ENCODE measurements around the gene MEGF6. TPM values are rescaled to one million over a fixed set of nuclear protein-coding genes. Genes with fewer than 3 reads are reported as not detected.

Gene MEGF6
- total and polyA plus RNA-seq, 2 of the 8 experiments (the other 6 are each of a cell fraction or from before 2014, with no cell fraction given), result 4.1 to 14.8 TPM

- no peaks in the 10 kb centered on the region for H3K79me2 ChIP-seq (ENCODE audit: control insufficient read depth in 1 of 2, insufficient read depth in 2 of 2, low read length in 2 of 2)
- H3K4me1 ChIP-seq (replicated peaks in 1 of 4; ENCODE audit: control insufficient read depth in 3 of 4, insufficient read depth in 4 of 4, low read length in 3 of 4), result no peaks in the 10 kb centered on the region
- H3K23me2 ChIP-seq (ENCODE audit: low read depth, low read length), result no peaks in the 10 kb centered on the region
- H4K91ac ChIP-seq (replicated peaks; ENCODE audit: insufficient read length, low read length), result no peak overlapping the region
- peaks cover 0 to 12% of the 10 kb centered on the region in 2 experiments for H4K20me1 ChIP-seq (replicated peaks in 1 of 2; ENCODE audit: control insufficient read depth in 1 of 2, insufficient read depth in 2 of 2, low read length in 2 of 2)
- no peak overlapping the region for H3K18ac ChIP-seq (ENCODE audit: extremely low read depth, low read length)
- no peak overlapping the region for H4K5ac ChIP-seq (ENCODE audit: insufficient read length, low read depth, low read length)
- H3K9ac ChIP-seq (replicated peaks in 1 of 4; ENCODE audit: extremely low read depth in 1 of 4, low read depth in 3 of 4, low read length in 3 of 4), result no peak overlapping the region
- peak overlapping the region; percentile 19; the same call in 1 of the 2 replicates for H4K8ac ChIP-seq (ENCODE audit: extremely low read depth, insufficient read depth, low read length)
- H2BK5ac ChIP-seq (ENCODE audit: low read depth, low read length), result no peak overlapping the region
- ChIA-PET POLR2A (ENCODE audit: partially characterized antibody) (no interaction called here), CTCF (ENCODE audit: partially characterized antibody) (interaction anchor here (1.2 to 4.6 kb wide), 4 partner anchors 10 to 110 kb away, joined by 3 to 29 read pairs (median 10); no protein-coding TSS in a partner anchor)
- no peak overlapping the region for H3K4me2 ChIP-seq (ENCODE audit: insufficient read depth in 1 of 2, low read depth in 2 of 2, low read length in 2 of 2)
- no peak overlapping the region for H2BK15ac ChIP-seq (ENCODE audit: low read length)
- no peak overlapping the region for H2BK120ac ChIP-seq (replicated peaks; ENCODE audit: low read depth, low read length)
- H3K79me1 ChIP-seq (ENCODE audit: low read depth, low read length), result no peaks in the 10 kb centered on the region
- no peak overlapping the region for H3K14ac ChIP-seq (ENCODE audit: insufficient read length)
- no peak overlapping the region for H3K4me3 ChIP-seq (ENCODE audit: extremely low read depth in 1 of 4, insufficient read depth in 2 of 4, low read depth in 3 of 4, low read length in 4 of 4)
- no peak overlapping the region for H2BK12ac ChIP-seq (ENCODE audit: low read depth, low read length)
- FAIRE-seq (no peak), DNase-seq (ENCODE audit: low read depth in 1 of 2, low spot score in 2 of 2) (no peak)
- no peaks in the 10 kb centered on the region for H3K36me3 ChIP-seq (ENCODE audit: control insufficient read depth in 2 of 4, insufficient read depth in 4 of 4, low read length in 3 of 4)
- WGBS, 2 experiments (ENCODE audit: extremely low coverage in 1 of 2, insufficient coverage in 1 of 2, insufficient read length in 1 of 2, insufficient replicate concordance in 2 of 2, low coverage in 1 of 2, low lambda C conversion rate in 2 of 2, missing lambda C conversion rate in 1 of 2), result 95% methylated on average over 21 of the region's 33 CpGs; no CpG with 5 or more reads in 1 of the 2 experiments
- H3K27ac ChIP-seq (ENCODE audit: low read depth, low read length), result no peak overlapping the region
- H2BK20ac ChIP-seq (ENCODE audit: low read length), result no peak overlapping the region
- H2AK5ac ChIP-seq (ENCODE audit: low read depth, low read length), result no peak overlapping the region
- no peak overlapping the region for H3K56ac ChIP-seq (replicated peaks; ENCODE audit: insufficient read length, low read depth, low read length)
- H2AFZ ChIP-seq (ENCODE audit: low read length), result no peak overlapping the region
- H3K9me3 ChIP-seq (ENCODE audit: insufficient read depth in 2 of 2, low read depth in 1 of 2, low read length in 1 of 2), result no peaks in the 10 kb centered on the region
- H3K23ac ChIP-seq (ENCODE audit: insufficient read length), result no peak overlapping the region
- no peak overlapping the region for H3K4ac ChIP-seq (replicated peaks; ENCODE audit: insufficient read length, low read depth, low read length)
- H3K27me3 ChIP-seq (replicated peaks in 1 of 4; ENCODE audit: control insufficient read depth in 3 of 4, extremely low read depth in 1 of 4, insufficient read depth in 3 of 4, low read length in 3 of 4), result no peaks in the 10 kb centered on the region
- TF ChIP-seq KDM1A (IDR thresholded peaks at IDR 0.05; ENCODE audit: borderline replicate concordance, low read length) (no peak), CBX5 (IDR thresholded peaks at IDR 0.05; ENCODE audit: low read depth, low read length) (no peak), RNF2 (IDR thresholded peaks at IDR 0.05; ENCODE audit: borderline replicate concordance, low read depth, low read length, missing control alignments, poor library complexity, severe bottlenecking) (no peak), TEAD4 (IDR thresholded peaks at IDR 0.05; ENCODE audit: low read depth, low read length) (no peak), SIRT6 (IDR thresholded peaks at IDR 0.05; ENCODE audit: low read length) (no peak), SIX5 (IDR thresholded peaks at IDR 0.05; ENCODE audit: low read depth, low read length) (no peak), TAF1 (IDR thresholded peaks at IDR 0.05; ENCODE audit: low read depth, low read length) (no peak), NANOG (IDR thresholded peaks at IDR 0.05; ENCODE audit: insufficient read depth, low read depth, low read length, poor library complexity, severe bottlenecking) (no peak), KDM5A (IDR thresholded peaks at IDR 0.05; ENCODE audit: low read length) (no peak), EZH2 (IDR thresholded peaks at IDR 0.05; ENCODE audit: low read depth, low read length, severe bottlenecking) (no peak)
- TF ChIP-seq, protein P1, sequence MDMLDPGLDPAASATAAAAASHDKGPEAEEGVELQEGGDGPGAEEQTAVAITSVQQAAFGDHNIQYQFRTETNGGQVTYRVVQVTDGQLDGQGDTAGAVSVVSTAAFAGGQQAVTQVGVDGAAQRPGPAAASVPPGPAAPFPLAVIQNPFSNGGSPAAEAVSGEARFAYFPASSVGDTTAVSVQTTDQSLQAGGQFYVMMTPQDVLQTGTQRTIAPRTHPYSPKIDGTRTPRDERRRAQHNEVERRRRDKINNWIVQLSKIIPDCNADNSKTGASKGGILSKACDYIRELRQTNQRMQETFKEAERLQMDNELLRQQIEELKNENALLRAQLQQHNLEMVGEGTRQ (IDR thresholded peaks at IDR 0.05; ENCODE audit: low read length), result no peak
- TF ChIP-seq, protein P2, sequence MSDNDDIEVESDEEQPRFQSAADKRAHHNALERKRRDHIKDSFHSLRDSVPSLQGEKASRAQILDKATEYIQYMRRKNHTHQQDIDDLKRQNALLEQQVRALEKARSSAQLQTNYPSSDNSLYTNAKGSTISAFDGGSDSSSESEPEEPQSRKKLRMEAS (IDR thresholded peaks at IDR 0.05), result no peak
Observed at GRCh38 chr1:3508757-3509415, 102.4 kb downstream of the MEGF6 start.

All from H1 (cell line).